NT2/D1 (cell line): Measurements from ENCODE around the gene TGM5.

Experiments
- SUZ12 ChIP-seq: IDR thresholded peaks from 2 replicates; pipeline ENCODE4 v1.6.1; 2011; ENCODE audit not compliant: insufficient read length, insufficient read depth; ENCODE audit errors: extremely low read depth
- YY1 ChIP-seq: IDR thresholded peaks from 2 replicates; pipeline ENCODE4 v1.6.1; 2011; ENCODE audit not compliant: insufficient read length, insufficient read depth
- ZNF274 ChIP-seq: IDR thresholded peaks from 2 replicates; pipeline ENCODE4 v1.6.1; 2011; ENCODE audit warnings: mild to moderate bottlenecking, low read depth, low read length

- TF ChIP-seq ZNF274 (no peak), YY1 (no peak), SUZ12 (no peak)
Observed at GRCh38 chr15:43242616-43243015, 24.1 kb downstream of the TGM5 start.
